ENCODE data around the gene LZTS2. TPM values are rescaled to one million over a fixed set of nuclear protein-coding genes. Genes with fewer than 3 reads are reported as not detected.

Gene LZTS2
- total RNA-seq, 1 donor from 2014 or later: 56.7 TPM

- H3K4me1 Mint-ChIP-seq (ENCODE audit: low read depth, unreplicated experiment): peaks cover 4% of the 10 kb centered on the region
Measured at GRCh38 chr10:101006593-101007098, 7.0 kb downstream of the LZTS2 start.

DNA sequence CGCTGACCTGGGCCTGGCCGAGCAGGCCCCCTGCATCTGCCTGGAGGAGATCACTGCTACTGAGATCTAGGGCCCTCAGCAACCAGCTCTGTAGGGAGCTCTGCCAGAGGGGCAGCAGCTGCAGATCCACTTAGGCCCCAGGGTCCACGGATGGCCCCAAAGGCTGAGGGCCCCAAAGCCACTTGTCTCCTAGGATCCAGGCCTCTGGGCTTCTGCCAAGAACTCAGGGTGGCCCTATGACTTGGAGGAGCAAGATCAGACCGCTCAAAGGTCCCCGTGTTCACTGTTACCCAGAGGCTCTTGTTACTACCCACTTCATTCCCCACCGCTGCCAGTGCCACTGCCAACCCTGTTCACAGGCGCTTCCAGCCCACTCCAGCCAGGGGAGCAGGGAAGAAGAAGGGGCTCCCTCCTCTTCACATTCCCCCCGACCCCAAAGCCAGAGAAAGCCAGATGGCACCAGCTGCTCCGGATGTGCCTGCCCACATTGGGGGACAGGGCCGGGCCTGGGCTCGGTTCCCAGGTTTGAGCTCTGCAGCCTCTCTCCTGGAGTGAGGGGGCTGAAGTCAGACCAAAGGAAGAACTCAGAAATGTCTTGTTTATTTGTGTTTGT, 7.6 kb downstream of the LZTS2 start:
- TF ChIP-seq, protein P1, sequence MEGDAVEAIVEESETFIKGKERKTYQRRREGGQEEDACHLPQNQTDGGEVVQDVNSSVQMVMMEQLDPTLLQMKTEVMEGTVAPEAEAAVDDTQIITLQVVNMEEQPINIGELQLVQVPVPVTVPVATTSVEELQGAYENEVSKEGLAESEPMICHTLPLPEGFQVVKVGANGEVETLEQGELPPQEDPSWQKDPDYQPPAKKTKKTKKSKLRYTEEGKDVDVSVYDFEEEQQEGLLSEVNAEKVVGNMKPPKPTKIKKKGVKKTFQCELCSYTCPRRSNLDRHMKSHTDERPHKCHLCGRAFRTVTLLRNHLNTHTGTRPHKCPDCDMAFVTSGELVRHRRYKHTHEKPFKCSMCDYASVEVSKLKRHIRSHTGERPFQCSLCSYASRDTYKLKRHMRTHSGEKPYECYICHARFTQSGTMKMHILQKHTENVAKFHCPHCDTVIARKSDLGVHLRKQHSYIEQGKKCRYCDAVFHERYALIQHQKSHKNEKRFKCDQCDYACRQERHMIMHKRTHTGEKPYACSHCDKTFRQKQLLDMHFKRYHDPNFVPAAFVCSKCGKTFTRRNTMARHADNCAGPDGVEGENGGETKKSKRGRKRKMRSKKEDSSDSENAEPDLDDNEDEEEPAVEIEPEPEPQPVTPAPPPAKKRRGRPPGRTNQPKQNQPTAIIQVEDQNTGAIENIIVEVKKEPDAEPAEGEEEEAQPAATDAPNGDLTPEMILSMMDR (IDR thresholded peaks at IDR 0.05; ENCODE audit: partially characterized antibody, unreplicated experiment): no peak
- no peak overlapping the region for H3K27ac Mint-ChIP-seq (ENCODE audit: unreplicated experiment)
- H3K4me3 Mint-ChIP-seq (ENCODE audit: unreplicated experiment): no peak overlapping the region
- no peak for DNase-seq
- no peaks in the 10 kb centered on the region for H3K27me3 Mint-ChIP-seq (ENCODE audit: unreplicated experiment)
- H3K9me3 Mint-ChIP-seq (ENCODE audit: unreplicated experiment): peaks cover 3% of the 10 kb centered on the region
- no peaks in the 10 kb centered on the region for H3K36me3 Mint-ChIP-seq (ENCODE audit: unreplicated experiment)
- H3K4me1 Mint-ChIP-seq (ENCODE audit: low read depth, unreplicated experiment): peaks cover 4% of the 10 kb centered on the region

More at GRCh38 chr10:101006593-101007098, 7.0 kb downstream of the LZTS2 start:
- no peaks in the 10 kb centered on the region for H3K27me3 Mint-ChIP-seq (ENCODE audit: unreplicated experiment)
- H3K9me3 Mint-ChIP-seq (ENCODE audit: unreplicated experiment): peaks cover 3% of the 10 kb centered on the region
- DNase-seq: no peak
- H3K27ac Mint-ChIP-seq (ENCODE audit: unreplicated experiment): no peak overlapping the region
- no peaks in the 10 kb centered on the region for H3K36me3 Mint-ChIP-seq (ENCODE audit: unreplicated experiment)
- TF ChIP-seq, protein P1 (IDR thresholded peaks at IDR 0.05; ENCODE audit: partially characterized antibody, unreplicated experiment): no peak
- no peak overlapping the region for H3K4me3 Mint-ChIP-seq (ENCODE audit: unreplicated experiment)

DNA sequence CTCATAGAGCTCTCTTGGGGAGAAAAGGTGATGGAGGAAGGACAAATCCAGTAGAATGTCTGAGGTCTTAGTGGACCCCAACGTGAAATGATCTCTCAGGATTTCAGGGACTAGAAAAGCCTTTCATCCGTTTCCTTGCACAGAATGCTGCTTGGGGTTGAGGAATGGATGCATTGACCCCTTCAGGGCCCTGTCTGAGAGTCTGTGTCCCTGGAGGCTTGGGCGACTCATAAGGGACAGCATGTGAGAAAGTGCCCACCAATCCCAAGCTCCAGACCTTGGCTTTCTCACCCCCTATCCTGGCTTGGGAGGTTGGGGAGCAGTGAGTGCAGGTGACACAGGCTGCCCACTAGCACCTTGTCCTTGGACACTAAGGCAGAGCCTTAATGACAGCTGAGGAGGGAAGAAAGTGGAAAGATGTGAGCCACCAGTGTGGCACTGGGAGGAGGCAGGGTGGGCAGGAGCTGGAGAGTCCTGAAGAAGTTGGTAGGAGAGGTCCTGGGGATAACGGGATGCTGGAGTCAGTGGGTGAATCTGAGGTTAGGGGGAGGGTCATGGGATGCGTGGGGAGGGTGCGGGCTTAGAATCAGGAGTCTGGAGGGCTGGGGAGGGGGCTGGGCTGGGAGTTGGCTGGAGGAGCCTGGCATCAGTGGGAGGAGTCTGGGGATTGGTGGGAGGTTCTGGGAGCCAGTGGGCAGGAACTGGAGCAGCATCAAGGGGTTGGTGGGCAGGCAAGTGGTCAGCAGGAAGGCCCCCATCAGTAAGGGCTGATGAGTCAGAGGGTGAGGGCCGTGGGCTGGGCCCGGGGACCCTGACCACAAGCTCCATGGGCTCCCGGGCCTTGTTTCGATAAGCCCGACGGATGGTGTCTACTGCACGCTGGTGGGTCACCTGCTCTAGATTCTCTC, 8.6 kb downstream of the LZTS2 start:
- H3K9me3 Mint-ChIP-seq (ENCODE audit: unreplicated experiment): peaks cover 5% of the 10 kb centered on the region
- peaks cover 9% of the 10 kb centered on the region for H3K4me1 Mint-ChIP-seq (ENCODE audit: low read depth, unreplicated experiment)
- no peaks in the 10 kb centered on the region for H3K36me3 Mint-ChIP-seq (ENCODE audit: unreplicated experiment)
- no peak overlapping the region for H3K4me3 Mint-ChIP-seq (ENCODE audit: unreplicated experiment)
- peaks cover 2% of the 10 kb centered on the region for H3K27me3 Mint-ChIP-seq (ENCODE audit: unreplicated experiment)
- no peak for DNase-seq
- H3K27ac Mint-ChIP-seq (ENCODE audit: unreplicated experiment): no peak overlapping the region
- TF ChIP-seq, protein P1 (IDR thresholded peaks at IDR 0.05; ENCODE audit: partially characterized antibody, unreplicated experiment): no peak

DNA sequence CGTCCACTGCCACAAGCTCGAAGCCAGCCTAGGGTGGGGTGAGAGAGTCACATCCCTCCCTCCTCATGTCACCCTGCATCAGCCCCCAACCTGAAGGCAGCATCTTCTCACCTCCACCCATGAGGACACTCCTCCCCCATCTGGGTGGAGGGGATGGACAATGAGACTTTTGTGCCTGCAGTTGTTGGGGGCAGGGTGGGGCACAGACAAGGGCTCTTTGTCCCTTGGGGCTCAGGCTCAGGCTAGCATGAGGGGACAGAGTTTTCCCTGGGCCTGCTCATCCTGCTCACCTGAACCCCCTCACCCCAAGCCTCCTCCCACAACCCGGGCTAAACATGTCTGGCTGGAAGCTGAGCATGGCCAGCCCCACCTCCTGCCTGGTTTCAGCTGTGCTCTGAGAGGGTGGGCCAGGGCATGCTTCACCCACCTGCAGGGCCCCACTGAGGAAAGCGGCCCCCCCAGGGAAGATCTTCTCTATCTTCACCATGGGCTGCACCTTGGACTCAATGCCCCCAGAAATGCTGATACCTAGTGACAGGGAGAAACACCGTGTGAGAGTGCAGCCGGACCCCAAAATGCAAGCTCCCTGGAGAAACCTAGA, 9.3 kb downstream of the LZTS2 start:
- Mint-ChIP-seq H3K27ac (ENCODE audit: unreplicated experiment) (no peak overlapping the region), H3K4me3 (ENCODE audit: unreplicated experiment) (no peak overlapping the region), H3K27me3 (ENCODE audit: unreplicated experiment) (peaks cover 2% of the 10 kb centered on the region), H3K9me3 (ENCODE audit: unreplicated experiment) (peaks cover 10% of the 10 kb centered on the region), H3K36me3 (ENCODE audit: unreplicated experiment) (no peaks in the 10 kb centered on the region), H3K4me1 (ENCODE audit: low read depth, unreplicated experiment) (peaks cover 14% of the 10 kb centered on the region)
- DNase-seq: no peak
- TF ChIP-seq, protein P1 (IDR thresholded peaks at IDR 0.05; ENCODE audit: partially characterized antibody, unreplicated experiment): no peak

Data from glutamatergic neuron (in vitro differentiated cells).